ENCODE measurements around the gene CBR4. TPM values are rescaled to one million over a fixed set of nuclear protein-coding genes. Genes with fewer than 3 reads are reported as not detected.
"Not testable (repeated sequence)": the region's sequence is repeated elsewhere in the genome, so short reads cannot be mapped to it uniquely, and the experiment has no call there.

CBR4 gene
- total RNA-seq, 2 experiments from 2014 or later: 25.8 to 26.8 TPM

GRCh38 chr4:168972596-168972995, 37.5 kb downstream of the CBR4 start:
- ATAC-seq: no peak
- no peak overlapping the region for H3K4me3 Mint-ChIP-seq

DNA sequence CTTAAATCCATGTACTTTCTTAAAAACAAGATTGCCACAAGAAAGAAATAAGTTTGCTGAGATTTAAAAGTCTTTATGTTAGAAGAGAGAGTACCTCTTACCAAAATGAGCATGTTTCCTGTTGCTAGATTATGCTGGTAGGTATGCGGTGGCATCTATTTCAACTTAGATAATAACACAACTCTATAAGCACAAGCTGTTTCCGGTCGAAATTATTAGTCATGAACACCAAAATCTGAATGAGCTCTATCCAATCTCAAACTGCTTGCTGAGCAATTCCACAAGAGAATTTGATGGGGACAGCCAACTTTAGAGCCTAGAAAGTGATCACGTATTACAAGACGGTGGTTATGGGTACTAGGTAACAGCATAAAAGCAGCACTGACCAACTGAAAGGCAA, 49.3 kb downstream of the CBR4 start:
- ChIA-PET POLR2A (no interaction called here), CTCF (interaction anchor here (1.0 kb wide), 1 partner anchor 18 kb away, joined by 3 read pairs; no protein-coding TSS in a partner anchor)
- H3K4me1 Mint-ChIP-seq (ENCODE audit: low read depth): no peaks in the 10 kb centered on the region
- no peak for TF ChIP-seq CTCF (IDR thresholded peaks at IDR 0.05)
- peaks cover 12% of the 10 kb centered on the region for H3K36me3 Mint-ChIP-seq (ENCODE audit: low read depth)
- intact Hi-C loops (cut with micrococcal nuclease): no loop called here
- no peak for DNase-seq
- H3K4me3 Mint-ChIP-seq: no peak overlapping the region
- H3K9me3 Mint-ChIP-seq: peaks cover 2% of the 10 kb centered on the region
- ATAC-seq: no peak
- no peak overlapping the region for H3K27ac Mint-ChIP-seq
- no peaks in the 10 kb centered on the region for H3K27me3 Mint-ChIP-seq

More at GRCh38 chr4:168972596-168972995, 37.5 kb downstream of the CBR4 start:
- POLR2A ChIA-PET: no interaction called here
- Mint-ChIP-seq H3K27me3 (no peaks in the 10 kb centered on the region), H3K36me3 (ENCODE audit: low read depth) (peaks cover 10% of the 10 kb centered on the region), H3K9me3 (peaks cover 37% of the 10 kb centered on the region), H3K27ac (no peak overlapping the region), H3K4me1 (ENCODE audit: low read depth) (no peaks in the 10 kb centered on the region)
- TF ChIP-seq CTCF (IDR thresholded peaks at IDR 0.05): no peak
- intact Hi-C loops (cut with micrococcal nuclease): no loop called here
- DNase-seq: no peak
- CTCF ChIA-PET: no interaction called here

DNA sequence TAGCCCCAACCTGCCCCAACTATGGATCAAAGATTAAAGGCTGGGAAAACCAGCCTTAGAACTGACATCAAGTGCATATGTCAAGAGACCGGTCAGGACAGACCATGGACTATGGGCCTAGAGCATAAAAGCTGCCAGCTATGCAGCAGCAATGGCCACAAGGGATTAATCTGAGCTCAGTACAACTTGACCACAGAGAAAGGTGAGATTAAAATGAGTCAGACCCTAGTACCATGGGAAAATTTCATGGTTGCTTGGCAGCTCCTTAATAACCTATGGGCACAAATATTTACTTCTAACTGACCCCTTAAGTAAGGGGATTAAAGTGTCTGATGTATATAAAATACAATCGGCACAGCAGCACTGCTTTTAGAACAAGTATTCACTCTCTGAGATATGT, 54.4 kb downstream of the CBR4 start:
- POLR2A ChIA-PET: no interaction called here
- CTCF ChIA-PET: no interaction called here
- no peak overlapping the region for H3K4me3 Mint-ChIP-seq
- intact Hi-C loops (cut with micrococcal nuclease): no loop called here
- H3K4me1 Mint-ChIP-seq (ENCODE audit: low read depth): no peaks in the 10 kb centered on the region
- H3K36me3 Mint-ChIP-seq (ENCODE audit: low read depth): peaks cover 7% of the 10 kb centered on the region
- ATAC-seq (no peak), DNase-seq (no peak)
- no peak for TF ChIP-seq CTCF (IDR thresholded peaks at IDR 0.05)
- peaks cover 1% of the 10 kb centered on the region for H3K27me3 Mint-ChIP-seq
- peaks cover 4% of the 10 kb centered on the region for H3K9me3 Mint-ChIP-seq
- no peak overlapping the region for H3K27ac Mint-ChIP-seq

DNA sequence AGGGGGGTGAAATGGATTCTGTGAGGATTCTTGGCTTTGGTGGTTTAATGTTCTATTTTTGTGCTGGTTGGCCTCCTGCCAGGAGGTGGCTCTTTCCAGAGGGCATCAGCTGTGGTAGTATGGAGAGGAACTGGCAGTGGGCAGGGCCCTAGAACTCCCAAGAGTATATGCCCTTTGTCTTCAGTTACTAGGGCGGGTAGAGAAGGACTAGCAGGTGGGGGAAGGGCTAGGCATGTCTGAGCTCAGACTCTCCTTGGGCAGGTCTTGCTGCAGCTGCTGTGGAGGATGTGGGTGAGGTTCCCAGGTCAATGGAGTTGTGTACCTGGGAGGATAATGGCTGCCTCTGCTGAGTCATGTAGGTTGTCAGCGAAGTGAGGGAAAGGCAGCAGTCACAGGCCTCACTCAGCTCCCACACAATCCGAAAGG, 57.2 kb downstream of the CBR4 start:
- H3K36me3 Mint-ChIP-seq (ENCODE audit: low read depth); intact Hi-C loops (cut with micrococcal nuclease); ATAC-seq; DNase-seq; H3K4me3 Mint-ChIP-seq; H3K27me3 Mint-ChIP-seq; H3K27ac Mint-ChIP-seq; H3K4me1 Mint-ChIP-seq (ENCODE audit: low read depth); CTCF ChIA-PET: not testable (repeated sequence)
- POLR2A ChIA-PET: interaction anchor here (0.6 kb wide), 2 partner anchors 41 to 51 kb away, joined by 3 read pairs; no protein-coding TSS in a partner anchor
- peaks cover 11% of the 10 kb centered on the region for H3K9me3 Mint-ChIP-seq

DNA sequence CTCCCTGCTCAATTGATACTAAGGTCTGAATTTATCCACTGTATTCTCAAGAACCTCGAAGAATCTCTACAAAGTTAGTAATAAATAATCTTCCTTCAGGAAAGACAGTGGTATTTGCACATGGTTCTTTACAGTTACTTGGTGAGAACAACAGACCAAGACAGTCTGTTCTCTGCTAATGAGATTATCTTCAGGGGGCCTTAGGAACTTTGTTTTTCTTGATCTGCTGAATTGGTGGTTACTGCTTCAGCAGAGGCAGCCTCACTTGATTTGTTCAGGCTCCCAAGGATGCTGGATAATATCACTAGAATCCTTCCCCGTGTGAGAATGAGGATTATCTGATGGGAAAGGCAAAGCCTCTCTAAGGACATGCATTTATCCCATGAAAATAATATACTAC, 64.8 kb downstream of the CBR4 start:
- TF ChIP-seq CTCF (IDR thresholded peaks at IDR 0.05): no peak
- no peaks in the 10 kb centered on the region for H3K27me3 Mint-ChIP-seq
- H3K36me3 Mint-ChIP-seq (ENCODE audit: low read depth): peaks cover 4% of the 10 kb centered on the region
- H3K27ac Mint-ChIP-seq: no peak overlapping the region
- ChIA-PET CTCF (no interaction called here), POLR2A (no interaction called here)
- ATAC-seq: no peak
- peaks cover 24% of the 10 kb centered on the region for H3K9me3 Mint-ChIP-seq
- intact Hi-C loops (cut with micrococcal nuclease): no loop called here
- H3K4me3 Mint-ChIP-seq: no peak overlapping the region
- no peaks in the 10 kb centered on the region for H3K4me1 Mint-ChIP-seq (ENCODE audit: low read depth)
- DNase-seq: no peak

GRCh38 chr4:168942985-168943384, 67.1 kb downstream of the CBR4 start:
- ChIA-PET CTCF (interaction anchor here (0.8 to 1.8 kb wide), 4 partner anchors 11 to 195 kb away, joined by 3 to 6 read pairs (median 4); no protein-coding TSS in a partner anchor), POLR2A (no interaction called here)
- Mint-ChIP-seq H3K4me1 (ENCODE audit: low read depth) (no peaks in the 10 kb centered on the region), H3K27ac (no peak overlapping the region), H3K27me3 (no peaks in the 10 kb centered on the region), H3K36me3 (ENCODE audit: low read depth) (peaks cover 11% of the 10 kb centered on the region), H3K4me3 (no peak overlapping the region), H3K9me3 (peaks cover 31% of the 10 kb centered on the region)
- no peak for DNase-seq
- TF ChIP-seq CTCF (IDR thresholded peaks at IDR 0.05): peak; percentile 74
- peak; percentile 55 for ATAC-seq
- intact Hi-C loops (cut with micrococcal nuclease): no loop called here
